K562 (cell line): Measurements from ENCODE around the gene AAMP. TPM values are rescaled to one million over a fixed set of nuclear protein-coding genes. Genes with fewer than 3 reads are reported as not detected.

ENCODE experiments used
- BRF1 ChIP-seq: IDR thresholded peaks from 3 replicates; pipeline ENCODE4 v1.6.1; 2011; ENCODE audit warnings: borderline replicate concordance, mild to moderate bottlenecking; ENCODE audit not compliant: insufficient read length; ENCODE audit errors: extremely low read depth
- CEBPG ChIP-seq, 3 experiments: fragments of 200-800 bp in 1 of 3; sonication (Bioruptor generic) in 1 of 3; sonication (generic) in 1 of 3; formaldehyde crosslinking in 1 of 3; IDR thresholded peaks in 2 of 3; conservative IDR thresholded peaks in 1 of 3; 2 replicates each; pipeline versions ENCODE4 v1.6.1 to v1.8.0; 2016 to 2022; ENCODE audit warnings: missing compliant biosample characterization in 2 of 3, missing genetic modification characterization in 2 of 3, mild to moderate bottlenecking in 1 of 3, missing genetic modification reagents in 1 of 3
- CUX1 ChIP-seq: fragments of 200-800 bp; sonication (Bioruptor generic); IDR thresholded peaks from 2 replicates; pipeline ENCODE4 v1.6.1; 2016; ENCODE audit warnings: missing genetic modification characterization, missing compliant biosample characterization
- FOXK2 ChIP-seq, 2 experiments: fragments of 450-650 bp; IDR thresholded peaks in 1 of 2; conservative IDR thresholded peaks in 1 of 2; 2 replicates each; pipeline ENCODE4 v1.6.1; 2016; ENCODE audit warnings: low read depth in 2 of 2, mild to moderate bottlenecking in 1 of 2
- KDM5B ChIP-seq: fragments of 200-600 bp; sonication (generic); IDR thresholded peaks from 2 replicates; pipeline ENCODE4 v1.6.1; 2012; ENCODE audit warnings: low read depth, mild to moderate bottlenecking, moderate library complexity, low read length, control low read depth, inconsistent platforms; ENCODE audit not compliant: insufficient replicate concordance
- KLF13 ChIP-seq: fragments of 450-650 bp; IDR thresholded peaks from 2 replicates; pipeline ENCODE4 v1.6.1; 2016; ENCODE audit warnings: missing genetic modification characterization, low read depth, mild to moderate bottlenecking, missing compliant biosample characterization, moderate library complexity, borderline replicate concordance
- NELFE ChIP-seq: IDR thresholded peaks from 2 replicates; pipeline ENCODE4 v1.6.1; 2011; ENCODE audit warnings: mild to moderate bottlenecking; ENCODE audit not compliant: insufficient read depth, insufficient read length
- RBM22 ChIP-seq: fragments of 200-400 bp; formaldehyde crosslinking; IDR thresholded peaks from 2 replicates; pipeline ENCODE4 v1.6.1; 2018; ENCODE audit warnings: low read length, low read depth; ENCODE audit not compliant: poor library complexity, severe bottlenecking
- SMARCE1 ChIP-seq: fragments of 450-650 bp; IDR thresholded peaks from 2 replicates; pipeline ENCODE4 v1.7.1; 2016; ENCODE audit warnings: mild to moderate bottlenecking
- TAF1 ChIP-seq: IDR thresholded peaks from 2 replicates; pipeline ENCODE4 v1.6.1; 2011; ENCODE audit warnings: mild to moderate bottlenecking, low read length, moderate library complexity; ENCODE audit not compliant: insufficient read depth, control insufficient read depth, severe bottlenecking; ENCODE audit errors: extremely low read depth
- TCF7L2 ChIP-seq: fragments of 150-350 bp; IDR thresholded peaks from 2 replicates; pipeline ENCODE4 v1.6.1; 2016; ENCODE audit warnings: low read depth, mild to moderate bottlenecking, low read length, moderate library complexity
- TEAD4 ChIP-seq, 2 experiments: sonication (generic) in 1 of 2; formaldehyde crosslinking in 1 of 2; IDR thresholded peaks; 2 replicates each; pipeline versions ENCODE4 v1.6.1 to v1.8.0; 2012 to 2022; ENCODE audit warnings: borderline replicate concordance in 1 of 2, inconsistent platforms in 1 of 2, low read length in 1 of 2, mild to moderate bottlenecking in 1 of 2, missing genetic modification reagents in 1 of 2
- ZBTB34 ChIP-seq: fragments of 250-450 bp; sonication (Bioruptor Pico); IDR thresholded peaks from 2 replicates; pipeline ENCODE4 v1.8.0; 2021; ENCODE audit warnings: mild to moderate bottlenecking, moderate library complexity
- ZNF224 ChIP-seq: sonication (generic); formaldehyde crosslinking; IDR thresholded peaks from 2 replicates; pipeline ENCODE4 v1.8.0; 2022; ENCODE audit warnings: mild to moderate bottlenecking, missing genetic modification reagents
- ZNF282 ChIP-seq: sonication (generic); formaldehyde crosslinking; IDR thresholded peaks from 2 replicates; pipeline ENCODE4 v1.8.1; 2023; ENCODE audit warnings: missing genetic modification reagents
- polyA plus RNA-seq, 8 experiments: library from polyadenylated mRNA; depleted of rRNA in 4 of 8; stranded (reverse) in 5 of 8; unstranded in 3 of 8; fragments of >200 nt; fragmentation: Nextera tagmentation in 2 of 8; fragmentation: Illumina TruSeq in 1 of 8; extraction: Ambion mirVana in 2 of 8; extraction: Trizol in 1 of 8; gene quantifications; 2 replicates each; pipeline versions ENCODE4 v1.2.1 to v1.2.3, GENCODE V29; 2011 to 2014; ENCODE audit warnings: inconsistent platforms in 1 of 8, missing spikeins in 1 of 8
- total RNA-seq, 7 experiments: library from RNA; depleted of rRNA in 6 of 7; stranded (reverse); fragments of >200 nt in 6 of 7; fragmentation: Illumina TruSeq in 2 of 7; extraction: Trizol in 2 of 7; gene quantifications; 2 replicates each; pipeline versions ENCODE4 v1.2.1 to v1.2.3, GENCODE V29; 2011 to 2021; ENCODE audit warnings: low replicate concordance in 1 of 7
- TF ChIP-seq, protein P1 (sequence below): sonication (generic); formaldehyde crosslinking; IDR thresholded peaks from 2 replicates; pipeline ENCODE4 v1.8.0; 2022; ENCODE audit warnings: missing genetic modification reagents, mild to moderate bottlenecking, moderate library complexity, borderline replicate concordance

The AAMP gene
- total and polyA plus RNA-seq, 9 of the 15 experiments (the other 6 are each of a cell fraction or from before 2014, with no cell fraction given): 5.7 to 197 (median 94.1) TPM

GRCh38 chr2:218286570-218287459 lies 16.9 kb upstream of the AAMP start (continued):
- TF ChIP-seq TAF1 (peak; percentile 41), ZNF282 (CRISPR knock-in tag) (no peak), KLF13 (tag) (no peak; the same call in 1 of the 2 replicates), CEBPG (CRISPR knock-in tag; IDR thresholded peaks at IDR 0.05) (no peak), CEBPG (tag; conservative IDR thresholded peaks at IDR 0.05 in 1 of 2, IDR thresholded peaks at IDR 0.05 in 1 of 2) (no peak), FOXK2 (conservative IDR thresholded peaks at IDR 0.05 in 1 of 2, IDR thresholded peaks at IDR 0.05 in 1 of 2; ENCODE audit: low read depth in 2 of 2) (no peak), KDM5B (peak; percentile 79), CUX1 (no peak), TEAD4 (IDR thresholded peaks at IDR 0.05; ENCODE audit: low read length) (peak; percentile 48), TEAD4 (CRISPR knock-in tag; IDR thresholded peaks at IDR 0.05; ENCODE audit: borderline replicate concordance) (no peak), RBM22 (no peak), SMARCE1 (peak; percentile 28; the same call in 1 of the 2 replicates), TCF7L2 (no peak), NELFE (no peak), BRF1 (no peak), ZBTB34 (no peak), ZNF224 (CRISPR knock-in tag) (no peak)
- TF ChIP-seq, protein P1, sequence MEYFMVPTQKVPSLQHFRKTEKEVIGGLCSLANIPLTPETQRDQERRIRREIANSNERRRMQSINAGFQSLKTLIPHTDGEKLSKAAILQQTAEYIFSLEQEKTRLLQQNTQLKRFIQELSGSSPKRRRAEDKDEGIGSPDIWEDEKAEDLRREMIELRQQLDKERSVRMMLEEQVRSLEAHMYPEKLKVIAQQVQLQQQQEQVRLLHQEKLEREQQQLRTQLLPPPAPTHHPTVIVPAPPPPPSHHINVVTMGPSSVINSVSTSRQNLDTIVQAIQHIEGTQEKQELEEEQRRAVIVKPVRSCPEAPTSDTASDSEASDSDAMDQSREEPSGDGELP (CRISPR knock-in tag): peak; percentile 75
